Kasumi-1 (cell line): ENCODE measurements around the gene AVPI1.
"Not testable (repeated sequence)": the region's sequence is repeated elsewhere in the genome, so short reads cannot be mapped to it uniquely, and the experiment has no call there.

Experiments
- DNase-seq, 2 experiments: peaks; one replicate each; lab custom pipeline; 2025; lab: John Stamatoyannopoulos, UW

The AVPI1 gene

DNA sequence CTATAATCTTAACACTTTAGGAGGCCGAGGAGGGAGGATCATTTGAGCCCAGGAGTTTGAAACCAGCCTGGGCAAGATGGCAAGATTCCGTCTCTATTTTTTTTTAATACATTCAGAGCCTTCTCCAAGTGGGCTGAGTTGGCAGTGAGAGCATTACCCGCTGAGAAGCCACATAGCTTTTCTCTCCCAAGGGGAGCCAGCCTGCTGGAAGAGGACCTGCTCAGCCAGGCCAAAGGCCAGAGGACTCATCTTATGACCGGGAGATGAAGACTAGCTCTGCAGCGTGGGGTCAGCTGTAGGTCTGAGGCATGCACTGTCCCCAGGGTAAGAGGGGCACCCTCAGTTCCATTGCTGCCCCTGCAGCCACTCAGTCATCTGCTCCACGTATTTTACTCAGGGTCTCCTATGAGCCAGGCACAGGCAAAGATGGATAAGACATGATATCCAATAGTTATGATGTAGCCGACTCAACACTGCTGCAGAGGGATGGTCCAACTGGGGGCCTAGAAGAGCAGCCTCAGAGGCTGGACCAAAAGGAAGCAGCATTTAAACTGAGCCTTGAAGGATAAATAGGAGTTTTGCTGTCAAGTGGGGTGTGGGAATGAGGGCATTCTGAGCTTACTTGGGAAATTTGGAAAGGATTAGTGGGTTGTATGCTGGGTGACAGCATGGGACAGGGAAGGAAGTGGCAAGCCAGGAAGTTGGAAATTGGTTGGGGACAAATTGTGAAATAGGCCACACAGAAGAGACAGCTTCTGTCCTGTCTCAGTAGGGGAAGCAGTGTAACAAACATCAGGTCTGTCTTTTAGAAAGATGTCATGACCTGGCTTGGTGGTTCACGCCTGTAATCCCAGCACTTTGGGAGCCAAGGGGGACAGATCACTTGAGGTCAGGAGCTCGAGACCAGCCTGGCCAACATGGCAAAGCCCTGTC, 24.9 kb upstream of the AVPI1 start:
- peak; percentile 32 to 38 for DNase-seq

GRCh38 chr10:97708976-97709946, 22.2 kb upstream of the AVPI1 start:
- DNase-seq, result peak; percentile 83 to 86

- DNase-seq, result no peak
These were observed 21.1 kb upstream of the AVPI1 start for GRCh38 chr10:97708167-97708566.

- DNase-seq, result no peak
These were observed 20.3 kb upstream of the AVPI1 start for GRCh38 chr10:97707134-97707861.

DNA sequence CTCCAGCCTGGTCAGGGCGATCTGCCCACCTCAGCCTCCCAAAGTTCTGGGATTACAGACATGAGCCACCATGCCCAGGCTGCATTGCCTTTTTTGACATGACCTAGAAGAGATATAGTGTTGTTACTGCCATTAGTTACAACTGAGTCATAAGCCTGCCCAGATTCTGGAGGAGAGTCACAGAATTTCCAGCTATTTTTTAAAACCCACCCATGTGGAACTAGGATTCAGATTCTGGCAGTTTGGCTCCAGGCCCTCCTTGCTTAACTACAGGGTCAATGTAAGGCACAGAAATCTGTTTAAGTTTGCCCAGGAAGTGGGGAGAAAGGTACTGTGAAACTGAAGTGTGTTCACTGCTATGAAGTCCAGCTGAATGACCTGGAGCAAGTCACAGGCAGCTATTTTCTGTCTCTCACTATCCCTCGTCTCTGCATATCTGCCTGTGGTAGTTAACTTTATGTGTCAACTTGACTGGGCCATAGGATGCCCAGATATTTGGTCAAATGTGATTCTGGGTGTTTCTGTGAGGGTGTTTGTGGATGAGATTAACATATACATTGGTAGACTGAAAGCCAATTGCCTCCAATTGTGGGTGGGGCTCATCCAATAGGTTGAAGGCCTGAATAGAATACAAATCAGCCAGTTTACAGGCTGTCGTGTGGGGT, 18.1 kb upstream of the AVPI1 start:
- no peak for DNase-seq

- no peak for DNase-seq
These were observed 17.3 kb upstream of the AVPI1 start for GRCh38 chr10:97704341-97704740.

GRCh38 chr10:97703398-97704067, 16.5 kb upstream of the AVPI1 start:
- no peak for DNase-seq

- peak; percentile 94 to 99 for DNase-seq
These were observed 14.5 kb upstream of the AVPI1 start for GRCh38 chr10:97701438-97702069.

GRCh38 chr10:97698072-97698655, 11.1 kb upstream of the AVPI1 start:
- not testable (repeated sequence) for DNase-seq

- DNase-seq, result no peak
These were observed 3.1 kb upstream of the AVPI1 start for GRCh38 chr10:97690133-97690532.

GRCh38 chr10:97689559-97690020, 2.5 kb upstream of the AVPI1 start:
- DNase-seq, result peak; percentile 37 to 40

DNA sequence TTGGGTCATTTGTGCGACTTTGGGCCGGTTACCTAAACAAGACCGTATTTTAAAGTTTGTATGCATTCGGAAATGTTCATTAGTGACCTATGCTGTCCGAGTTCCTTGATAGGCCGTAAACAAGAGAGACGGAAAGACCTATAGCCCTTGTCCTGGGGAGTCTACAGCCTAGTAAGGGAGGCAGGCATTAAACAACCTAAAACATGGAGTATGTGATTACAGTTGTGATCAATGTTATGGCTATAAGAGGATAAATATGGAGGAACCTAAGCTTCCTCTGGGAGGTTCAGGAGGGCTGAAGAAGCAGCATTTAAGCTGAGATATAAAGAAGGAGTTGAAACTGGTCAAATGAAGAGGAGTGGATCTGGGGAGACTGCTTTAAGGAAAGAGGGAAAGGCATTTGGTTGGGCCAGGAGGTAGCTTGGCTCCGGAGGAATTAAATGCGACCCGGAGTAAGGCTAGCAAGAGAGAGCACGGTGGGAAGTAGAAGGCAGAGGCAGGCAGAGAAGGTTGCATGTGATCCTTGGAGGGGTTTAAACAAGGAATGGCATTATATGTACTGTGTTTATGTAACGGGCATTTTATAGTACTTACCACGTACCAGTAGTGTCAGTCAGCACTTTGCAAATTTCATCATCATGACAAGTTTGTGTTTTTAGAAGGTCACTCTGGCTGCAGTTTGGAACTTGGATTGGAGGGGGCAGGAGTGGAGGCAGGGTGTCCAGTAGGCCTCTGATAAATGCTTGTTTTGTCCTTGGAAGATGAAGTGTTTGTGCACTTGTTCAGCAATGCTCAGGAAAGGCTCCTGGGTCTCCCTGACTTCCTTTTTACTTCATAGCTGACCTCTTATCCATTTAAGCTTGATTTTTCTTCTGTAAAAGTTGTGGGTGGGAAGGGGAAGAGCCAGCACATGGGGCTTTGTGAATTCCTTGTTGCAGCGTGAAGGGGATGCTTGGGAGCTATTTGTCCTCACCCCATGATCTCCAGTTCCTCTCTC, 1.0 kb upstream of the AVPI1 start:
- DNase-seq, result peak in 1 of 2 experiments; percentile 20

- no peak for DNase-seq
These were observed 610 bp downstream of the AVPI1 start for GRCh38 chr10:97686301-97686961.

DNA sequence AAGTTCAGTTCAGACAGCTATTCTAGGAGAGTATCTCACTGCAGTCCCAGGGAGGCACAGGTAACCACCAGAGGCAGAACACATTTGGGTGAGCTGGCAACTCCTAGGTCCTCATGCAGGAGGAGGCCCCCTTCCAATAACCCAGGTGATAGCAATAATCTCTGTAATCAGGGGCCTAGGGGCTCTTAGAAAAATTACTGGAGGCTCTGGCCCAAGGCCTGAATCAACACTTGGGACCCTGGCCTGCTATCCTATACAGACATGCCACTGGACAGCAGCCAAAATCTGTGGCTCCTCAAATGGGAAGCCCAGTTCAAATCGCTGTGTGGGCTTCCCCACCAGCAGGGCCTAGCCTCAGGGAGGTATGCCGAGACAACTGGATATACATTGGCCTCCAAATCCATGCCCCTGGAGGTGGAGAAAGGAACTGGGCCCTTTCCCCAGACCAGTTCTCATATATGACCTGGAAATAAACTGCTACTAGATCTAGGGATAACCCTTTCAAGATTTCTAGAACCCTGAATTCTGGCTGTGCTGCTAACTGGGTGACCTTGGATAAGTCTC, 1.6 kb downstream of the AVPI1 start:
- DNase-seq, result peak in 1 of 2 experiments; percentile 14

DNA sequence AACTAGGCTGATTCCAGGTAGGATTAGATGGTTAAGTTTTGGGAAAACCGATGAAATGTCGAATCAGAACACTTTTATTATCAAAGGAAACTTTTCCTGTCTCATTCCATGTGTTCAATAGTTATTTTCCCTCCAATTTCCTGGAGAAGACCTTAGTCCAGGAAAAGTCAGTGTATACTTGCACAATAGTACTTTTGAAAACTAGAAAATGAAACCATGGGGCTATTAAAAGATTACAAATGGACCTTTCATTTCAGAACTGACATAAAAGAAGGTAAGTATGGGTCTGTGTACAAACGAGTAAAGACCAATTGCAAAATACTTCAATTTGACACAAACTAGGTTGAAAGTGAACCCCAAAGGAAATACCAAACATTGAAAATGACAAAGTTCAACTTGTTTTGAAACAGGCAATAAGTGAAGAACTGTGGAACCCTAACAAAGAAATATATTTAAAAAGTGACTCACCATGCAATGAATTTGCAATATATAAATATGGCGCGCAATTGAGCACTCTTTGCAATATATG, 2.1 kb downstream of the AVPI1 start:
- no peak for DNase-seq

DNA sequence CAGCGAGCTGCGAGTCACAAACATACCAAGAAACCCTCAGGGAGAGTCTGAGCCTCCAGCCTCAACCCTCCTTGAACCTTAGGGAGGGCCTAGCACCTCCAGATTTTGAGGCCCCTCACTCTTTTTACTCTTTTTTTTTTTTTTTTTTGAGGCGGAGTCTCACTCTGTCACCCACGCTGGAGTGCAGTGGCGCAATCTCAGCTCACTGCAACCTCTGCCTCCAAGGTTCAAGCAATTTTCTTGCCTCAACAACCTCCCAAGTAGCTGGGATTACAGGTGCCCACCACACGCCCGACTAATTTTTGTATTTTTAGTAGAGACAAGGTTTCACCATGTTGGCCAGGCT, 2.7 kb downstream of the AVPI1 start:
- not testable (repeated sequence) for DNase-seq
